Astrocyte (in vitro differentiated cells and primary cell): ENCODE results near the gene NOL8. TPM values are rescaled to one million over a fixed set of nuclear protein-coding genes. Genes with fewer than 3 reads are reported as not detected.
A peak's percentile ranks its signal among the peaks of the same experiment; 100 is the strongest.

Source experiments
- DNase-seq: peaks from one replicate; pipeline ENCODE4 v3.0.0-alpha.2; 2010; ENCODE audit warnings: low read depth
- FAIRE-seq: peaks from 2 replicates; lab custom pipeline; 2011; peaks lifted over from hg19 to GRCh38; lab: Jason Lieb, UNC
- H2AFZ ChIP-seq: 2 replicates; pipeline ENCODE4 v1.6.0; 2012; ENCODE audit warnings: low read depth, low read length, inconsistent platforms
- H3K27ac ChIP-seq: 2 replicates; pipeline ENCODE4 v1.5.1; 2011; ENCODE audit warnings: low read depth, low read length, inconsistent platforms
- H3K27me3 ChIP-seq: 2 replicates; pipeline ENCODE4 v1.6.0; 2011; ENCODE audit warnings: low read length, inconsistent platforms; ENCODE audit not compliant: insufficient read depth
- H3K36me3 ChIP-seq: 2 replicates; pipeline ENCODE4 v1.5.1; 2011; ENCODE audit warnings: low read length, inconsistent platforms; ENCODE audit not compliant: insufficient read depth
- H3K4me1 ChIP-seq: 2 replicates; pipeline ENCODE4 v1.5.1; 2011; ENCODE audit warnings: low read length, inconsistent platforms; ENCODE audit not compliant: insufficient read depth
- H3K4me2 ChIP-seq: 2 replicates; pipeline ENCODE4 v1.6.0; 2012; ENCODE audit warnings: low read length, inconsistent platforms
- H3K4me3 ChIP-seq: 2 replicates; pipeline ENCODE4 v1.5.1; 2011; ENCODE audit warnings: low read depth, mild to moderate bottlenecking, low read length, inconsistent platforms; ENCODE audit not compliant: insufficient read depth
- H3K79me2 ChIP-seq: 2 replicates; pipeline ENCODE4 v1.6.0; 2012; ENCODE audit warnings: mild to moderate bottlenecking, low read length, inconsistent platforms; ENCODE audit not compliant: insufficient read depth
- H3K9ac ChIP-seq: 2 replicates; pipeline ENCODE4 v1.6.0; 2012; ENCODE audit warnings: mild to moderate bottlenecking, low read length, inconsistent platforms
- H3K9me3 ChIP-seq: 2 replicates; pipeline ENCODE4 v1.5.1; 2012; ENCODE audit warnings: low read depth, mild to moderate bottlenecking, low read length, inconsistent platforms; ENCODE audit not compliant: insufficient read depth
- H4K20me1 ChIP-seq: 2 replicates; pipeline ENCODE4 v1.6.0; 2012; ENCODE audit warnings: low read length, inconsistent platforms; ENCODE audit not compliant: insufficient read depth
- H3K27ac Mint-ChIP-seq: one replicate; pipeline ENCODE4 v1.8.0; 2021; ENCODE audit warnings: mild to moderate bottlenecking, mixed read lengths; ENCODE audit not compliant: unreplicated experiment
- H3K27me3 Mint-ChIP-seq: one replicate; pipeline ENCODE4 v1.8.0; 2021; ENCODE audit warnings: low read depth, mixed read lengths; ENCODE audit not compliant: unreplicated experiment
- H3K36me3 Mint-ChIP-seq: one replicate; pipeline ENCODE4 v1.8.0; 2021; ENCODE audit warnings: low read depth, mixed read lengths; ENCODE audit not compliant: unreplicated experiment
- H3K4me1 Mint-ChIP-seq: one replicate; pipeline ENCODE4 v1.8.0; 2021; ENCODE audit warnings: low read depth, mixed read lengths; ENCODE audit not compliant: unreplicated experiment
- H3K4me3 Mint-ChIP-seq: one replicate; pipeline ENCODE4 v1.8.0; 2021; ENCODE audit warnings: mild to moderate bottlenecking, moderate library complexity, mixed read lengths; ENCODE audit not compliant: unreplicated experiment
- H3K9me3 Mint-ChIP-seq: one replicate; pipeline ENCODE4 v1.8.0; 2021; ENCODE audit warnings: mild to moderate bottlenecking, mixed read lengths; ENCODE audit not compliant: unreplicated experiment
- EZH2 ChIP-seq: IDR thresholded peaks from 2 replicates; pipeline ENCODE4 v1.6.1; 2012; ENCODE audit warnings: mild to moderate bottlenecking, low read length, inconsistent platforms; ENCODE audit not compliant: insufficient read depth
- total RNA-seq: library from RNA; stranded (reverse); gene quantifications from 2 replicates; pipeline ENCODE4 v1.2.1, GENCODE V29; 2021
- TF ChIP-seq, protein P1 (sequence below): IDR thresholded peaks from 2 replicates; pipeline ENCODE4 v1.5.1; 2011; ENCODE audit warnings: low read depth, mild to moderate bottlenecking, inconsistent platforms, low read length, moderate library complexity; ENCODE audit not compliant: insufficient read depth

Gene NOL8
- total RNA-seq, 1 donor from 2014 or later: 33.1 TPM

DNA sequence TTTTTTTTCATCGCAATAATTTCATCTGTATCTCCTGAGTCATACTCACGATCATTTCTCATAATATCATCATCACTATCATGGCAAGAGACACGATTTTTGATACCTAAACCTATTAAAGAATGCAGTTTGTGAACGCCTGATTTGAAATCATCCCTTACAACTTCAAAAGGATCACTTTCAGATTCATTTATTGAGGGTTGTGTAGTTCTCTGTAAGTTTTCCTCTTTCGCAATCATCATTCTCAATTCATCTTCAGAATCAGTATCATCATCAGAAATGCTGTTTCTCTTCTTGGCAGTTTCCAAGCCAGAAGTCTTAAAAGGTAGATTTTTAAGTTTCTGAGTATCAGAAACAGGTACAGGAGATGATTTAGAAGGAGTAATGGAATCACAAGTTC is 9.7 kb downstream of the NOL8 start:
- TF ChIP-seq, protein P1, sequence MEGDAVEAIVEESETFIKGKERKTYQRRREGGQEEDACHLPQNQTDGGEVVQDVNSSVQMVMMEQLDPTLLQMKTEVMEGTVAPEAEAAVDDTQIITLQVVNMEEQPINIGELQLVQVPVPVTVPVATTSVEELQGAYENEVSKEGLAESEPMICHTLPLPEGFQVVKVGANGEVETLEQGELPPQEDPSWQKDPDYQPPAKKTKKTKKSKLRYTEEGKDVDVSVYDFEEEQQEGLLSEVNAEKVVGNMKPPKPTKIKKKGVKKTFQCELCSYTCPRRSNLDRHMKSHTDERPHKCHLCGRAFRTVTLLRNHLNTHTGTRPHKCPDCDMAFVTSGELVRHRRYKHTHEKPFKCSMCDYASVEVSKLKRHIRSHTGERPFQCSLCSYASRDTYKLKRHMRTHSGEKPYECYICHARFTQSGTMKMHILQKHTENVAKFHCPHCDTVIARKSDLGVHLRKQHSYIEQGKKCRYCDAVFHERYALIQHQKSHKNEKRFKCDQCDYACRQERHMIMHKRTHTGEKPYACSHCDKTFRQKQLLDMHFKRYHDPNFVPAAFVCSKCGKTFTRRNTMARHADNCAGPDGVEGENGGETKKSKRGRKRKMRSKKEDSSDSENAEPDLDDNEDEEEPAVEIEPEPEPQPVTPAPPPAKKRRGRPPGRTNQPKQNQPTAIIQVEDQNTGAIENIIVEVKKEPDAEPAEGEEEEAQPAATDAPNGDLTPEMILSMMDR: no peak
- TF ChIP-seq EZH2: no peak

DNA sequence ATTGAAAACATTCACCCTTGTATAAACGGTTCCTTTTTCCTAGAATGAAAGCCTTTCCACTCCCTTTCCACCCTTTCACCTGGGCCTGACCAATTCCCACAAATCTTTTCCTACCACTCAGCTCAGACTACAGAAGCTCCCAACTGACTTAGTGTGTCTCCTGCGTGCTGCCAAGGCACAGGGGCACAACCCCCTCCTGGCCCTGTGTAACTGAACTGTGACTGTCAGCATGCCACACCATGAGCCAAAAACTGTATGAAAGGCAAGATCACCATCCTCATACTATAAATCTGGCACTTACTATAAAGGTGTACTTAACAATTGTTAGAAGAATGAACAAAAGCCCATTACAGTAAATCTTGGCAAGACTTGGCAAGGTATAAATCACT is 11.5 kb downstream of the NOL8 start:
- no peaks in the 10 kb centered on the region for H3K9me3 ChIP-seq
- peaks cover 48% of the 10 kb centered on the region for H3K36me3 ChIP-seq
- no peak overlapping the region for H2AFZ ChIP-seq
- Mint-ChIP-seq H3K27ac (no peak overlapping the region), H3K27me3 (no peaks in the 10 kb centered on the region), H3K36me3 (peaks cover 29% of the 10 kb centered on the region), H3K4me3 (no peak overlapping the region), H3K9me3 (no peaks in the 10 kb centered on the region), H3K4me1 (peaks cover 7% of the 10 kb centered on the region)
- H3K79me2 ChIP-seq: peaks cover 22% of the 10 kb centered on the region
- no peak overlapping the region for H3K9ac ChIP-seq
- H4K20me1 ChIP-seq: peaks cover 12% of the 10 kb centered on the region
- DNase-seq: no peak
- FAIRE-seq: no peak
- no peaks in the 10 kb centered on the region for H3K27me3 ChIP-seq
- TF ChIP-seq, protein P1: no peak
- TF ChIP-seq EZH2: no peak
- no peak overlapping the region for H3K4me2 ChIP-seq
- H3K27ac ChIP-seq: no peak overlapping the region
- no peak overlapping the region for H3K4me3 ChIP-seq
- no peaks in the 10 kb centered on the region for H3K4me1 ChIP-seq

More for the DNA sequence above, 9.7 kb downstream of the NOL8 start:
- no peak overlapping the region for H2AFZ ChIP-seq
- H4K20me1 ChIP-seq: peaks cover 12% of the 10 kb centered on the region
- no peak overlapping the region for H3K4me3 Mint-ChIP-seq
- no peak overlapping the region for H3K27ac ChIP-seq
- no peak overlapping the region for H3K4me2 ChIP-seq
- H3K27me3 Mint-ChIP-seq: no peaks in the 10 kb centered on the region
- no peak overlapping the region for H3K27ac Mint-ChIP-seq
- no peak for FAIRE-seq
- no peak overlapping the region for H3K9ac ChIP-seq
- H3K79me2 ChIP-seq: peaks cover 22% of the 10 kb centered on the region
- H3K36me3 ChIP-seq: peaks cover 40% of the 10 kb centered on the region
- H3K9me3 ChIP-seq: no peaks in the 10 kb centered on the region
- H3K9me3 Mint-ChIP-seq: no peaks in the 10 kb centered on the region
- H3K36me3 Mint-ChIP-seq: peaks cover 27% of the 10 kb centered on the region
- no peak for DNase-seq
- no peaks in the 10 kb centered on the region for H3K27me3 ChIP-seq
- H3K4me3 ChIP-seq: no peak overlapping the region
- no peaks in the 10 kb centered on the region for H3K4me1 ChIP-seq
- H3K4me1 Mint-ChIP-seq: peaks cover 6% of the 10 kb centered on the region

DNA sequence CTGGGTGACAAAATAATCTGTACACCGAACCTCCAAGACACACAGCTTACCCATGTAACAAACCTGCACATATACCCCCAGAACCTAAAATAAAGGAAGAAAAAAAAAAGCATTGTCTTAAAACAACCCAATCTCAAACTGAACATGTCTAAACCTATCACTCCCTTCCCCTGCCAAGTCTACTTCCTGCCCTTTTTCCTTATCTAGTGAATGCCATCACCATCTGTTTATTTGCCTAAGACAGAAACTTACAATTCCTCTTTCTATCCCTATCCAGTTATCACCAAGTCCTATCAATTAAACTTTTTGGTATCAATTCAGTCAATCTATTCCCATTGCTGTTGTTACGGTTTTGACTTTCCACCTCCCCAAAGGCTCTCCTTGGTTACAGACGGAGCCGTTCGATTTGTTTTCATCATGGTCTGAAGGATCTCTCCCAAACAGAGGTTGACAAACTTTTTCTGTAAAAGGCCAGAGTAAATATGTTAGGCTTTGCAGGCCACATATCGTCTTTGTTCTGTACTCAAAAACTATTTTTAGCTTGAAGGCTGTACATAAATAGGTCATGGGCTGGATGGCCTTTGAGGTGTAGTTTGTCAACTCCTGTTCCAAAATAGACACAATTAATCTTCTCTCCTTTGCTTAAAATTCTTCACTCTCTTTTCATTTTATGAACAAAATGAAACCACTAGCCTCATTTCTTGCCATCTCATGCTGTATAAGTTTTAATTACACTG is 12.1 kb downstream of the NOL8 start:
- Histone ChIP-seq H3K36me3 (peaks cover 47% of the 10 kb centered on the region), H3K4me2 (no peak overlapping the region)

More for the DNA sequence above, 12.1 kb downstream of the NOL8 start:
- Mint-ChIP-seq H3K27me3 (no peaks in the 10 kb centered on the region), H3K4me3 (no peak overlapping the region), H3K27ac (no peak overlapping the region), H3K4me1 (peaks cover 7% of the 10 kb centered on the region), H3K36me3 (peaks cover 29% of the 10 kb centered on the region), H3K9me3 (no peaks in the 10 kb centered on the region)
- DNase-seq: peak; percentile 27
- no peak overlapping the region for H3K27ac ChIP-seq
- H3K9me3 ChIP-seq: no peaks in the 10 kb centered on the region
- no peak for FAIRE-seq
- no peak overlapping the region for H3K9ac ChIP-seq
- H4K20me1 ChIP-seq: peaks cover 12% of the 10 kb centered on the region
- peaks cover 22% of the 10 kb centered on the region for H3K79me2 ChIP-seq
- no peak overlapping the region for H3K4me3 ChIP-seq
- H3K4me1 ChIP-seq: no peaks in the 10 kb centered on the region
- TF ChIP-seq, protein P1: no peak
- no peak for TF ChIP-seq EZH2
- no peaks in the 10 kb centered on the region for H3K27me3 ChIP-seq
- no peak overlapping the region for H2AFZ ChIP-seq
